Liver (tissue), 9 donors: ENCODE results near the gene LMNB1. TPM values are rescaled to one million over a fixed set of nuclear protein-coding genes. Genes with fewer than 3 reads are reported as not detected.
"Not testable (repeated sequence)": the region's sequence is repeated elsewhere in the genome, so short reads cannot be mapped to it uniquely, and the experiment has no call there.

Source experiments
- DNase-seq: peaks from one replicate; pipeline ENCODE4 v3.0.0-alpha.2; 2017; ENCODE audit warnings: low spot score
- H3K27ac ChIP-seq, 2 donors: one replicate each; pipeline ENCODE4 v1.7.0; 2013; ENCODE audit warnings: inconsistent platforms in 2 of 2, low read length in 2 of 2, control low read depth in 1 of 2, low read depth in 1 of 2, mild to moderate bottlenecking in 1 of 2
- H3K27me3 ChIP-seq, 4 donors: one replicate each; pipeline versions ENCODE4 v1.6.1 to v1.7.0; 2013; ENCODE audit warnings: low read length in 3 of 4, inconsistent platforms in 1 of 4, mild to moderate bottlenecking in 1 of 4, moderate library complexity in 1 of 4; ENCODE audit not compliant: control insufficient read depth in 4 of 4, insufficient read depth in 4 of 4
- H3K36me3 ChIP-seq, 4 donors: one replicate each; pipeline versions ENCODE4 v1.6.1 to v1.7.0; 2013; ENCODE audit warnings: low read length in 3 of 4, mild to moderate bottlenecking in 3 of 4, low read depth in 1 of 4, moderate library complexity in 1 of 4; ENCODE audit not compliant: control insufficient read depth in 4 of 4, insufficient read depth in 3 of 4
- H3K4me1 ChIP-seq, 4 donors: one replicate each; pipeline versions ENCODE4 v1.6.1 to v1.7.0; 2013; ENCODE audit warnings: low read length in 3 of 4, mild to moderate bottlenecking in 3 of 4, moderate library complexity in 1 of 4; ENCODE audit not compliant: control insufficient read depth in 4 of 4, insufficient read depth in 4 of 4
- H3K4me3 ChIP-seq, 3 donors: one replicate each; pipeline versions ENCODE4 v1.6.1 to v1.7.0; 2013; ENCODE audit warnings: low read length in 3 of 3, control low read depth in 1 of 3, low read depth in 1 of 3, mild to moderate bottlenecking in 1 of 3
- H3K9ac ChIP-seq, 2 donors: one replicate each; pipeline ENCODE4 v1.7.0; 2013; ENCODE audit warnings: low read length in 2 of 2, mild to moderate bottlenecking in 2 of 2, moderate library complexity in 2 of 2, control low read depth in 1 of 2, low read depth in 1 of 2
- H3K9me3 ChIP-seq, 4 donors: one replicate each; pipeline versions ENCODE4 v1.6.1 to v1.7.0; 2013; ENCODE audit warnings: low read length in 3 of 4; ENCODE audit not compliant: control insufficient read depth in 4 of 4
- HNF4G ChIP-seq: IDR thresholded peaks from 2 replicates; pipeline ENCODE4 v1.6.1; 2016; ENCODE audit warnings: antibody characterized with exemption
- JUND ChIP-seq, 2 donors: IDR thresholded peaks; 2 replicates each; pipeline ENCODE4 v1.6.1; 2016; ENCODE audit warnings: antibody characterized with exemption in 2 of 2
- NR2F2 ChIP-seq: IDR thresholded peaks from 2 replicates; pipeline ENCODE4 v1.6.1; 2016; ENCODE audit warnings: antibody characterized with exemption
- SP1 ChIP-seq: IDR thresholded peaks from 2 replicates; pipeline ENCODE4 v1.6.1; 2018; ENCODE audit warnings: antibody characterized with exemption, mild to moderate bottlenecking
- YY1 ChIP-seq: IDR thresholded peaks from 2 replicates; pipeline ENCODE4 v1.6.1; 2016; ENCODE audit warnings: antibody characterized with exemption, mild to moderate bottlenecking
- WGBS: extraction: QIAGEN DNeasy Blood & Tissue Kit; methylation state at CpG from one replicate; pipeline ENCODE4 v1.1.7; 2013; 5-methylcytosine and 5-hydroxymethylcytosine counted together
- polyA plus RNA-seq, 2 donors: library from polyadenylated mRNA; stranded (reverse) in 1 of 2; unstranded in 1 of 2; fragments of 200-250 nt in 1 of 2; fragments of >200 nt in 1 of 2; fragmentation: Nextera tagmentation in 1 of 2; extraction: Ambion mirVana in 1 of 2; gene quantifications; one replicate each; pipeline versions ENCODE4 v1.2.1 to v1.2.3, GENCODE V29; 2013 to 2015
- total RNA-seq, 2 donors: library from RNA; depleted of rRNA; stranded (reverse); fragments of >200 nt; gene quantifications; one replicate each; pipeline ENCODE4 v1.2.3, GENCODE V29; 2014
- TF ChIP-seq, protein P1 (sequence below): fragments of 150-350 bp; IDR thresholded peaks from 2 replicates; pipeline ENCODE4 v1.5.1; 2017; ENCODE audit warnings: improper control_type of control experiment, low read depth, low read length; ENCODE audit not compliant: missing input control
- TF ChIP-seq, protein P2 (sequence below): IDR thresholded peaks from 2 replicates; pipeline ENCODE4 v1.6.1; 2016; ENCODE audit warnings: antibody characterized with exemption, mild to moderate bottlenecking
- TF ChIP-seq, protein P3 (sequence below): IDR thresholded peaks from 2 replicates; pipeline ENCODE4 v1.6.1; 2016; ENCODE audit warnings: antibody characterized with exemption
- TF ChIP-seq, protein P4 (sequence below): IDR thresholded peaks from 2 replicates; pipeline ENCODE4 v1.6.1; 2016; ENCODE audit warnings: antibody characterized with exemption
- donor health status: healthy.
- donor health status: healthy.
- donor health status: healthy.
- donor health status: healthy.
- donor health status: healthy.

LMNB1 gene
- total and polyA plus RNA-seq, 4 donors: 0.57 to 45.7 (median 5.6) TPM

DNA sequence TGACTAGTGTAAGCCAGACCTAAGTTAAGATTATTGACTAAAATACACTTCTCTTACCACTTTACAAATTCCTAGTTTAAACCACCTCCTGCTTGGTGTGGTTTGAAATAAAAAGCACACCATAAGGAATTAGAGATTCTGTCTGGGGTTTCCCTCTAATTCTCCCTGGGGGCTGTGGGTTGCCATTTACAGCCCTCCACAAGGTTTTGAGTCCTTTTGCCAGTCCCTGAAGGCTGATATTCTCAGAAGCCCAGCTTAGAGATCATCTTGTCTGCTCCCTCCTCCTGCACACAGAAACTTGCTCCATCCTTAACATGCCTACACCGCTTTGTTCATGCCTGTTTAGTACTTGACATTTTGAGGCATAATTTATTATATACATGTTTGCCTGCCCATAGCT lies 7.2 kb upstream of the LMNB1 start:
- Histone ChIP-seq H3K27me3 (no peaks in the 10 kb centered on the region), H3K9ac (no peak overlapping the region), H3K36me3 (no peaks in the 10 kb centered on the region), H3K9me3 (no peaks in the 10 kb centered on the region), H3K4me1 (no peaks in the 10 kb centered on the region), H3K4me3 (no peak overlapping the region), H3K27ac (no peak overlapping the region)
- WGBS: 95% methylated on average over 1 of the region's 1 CpG
- TF ChIP-seq, protein P1, sequence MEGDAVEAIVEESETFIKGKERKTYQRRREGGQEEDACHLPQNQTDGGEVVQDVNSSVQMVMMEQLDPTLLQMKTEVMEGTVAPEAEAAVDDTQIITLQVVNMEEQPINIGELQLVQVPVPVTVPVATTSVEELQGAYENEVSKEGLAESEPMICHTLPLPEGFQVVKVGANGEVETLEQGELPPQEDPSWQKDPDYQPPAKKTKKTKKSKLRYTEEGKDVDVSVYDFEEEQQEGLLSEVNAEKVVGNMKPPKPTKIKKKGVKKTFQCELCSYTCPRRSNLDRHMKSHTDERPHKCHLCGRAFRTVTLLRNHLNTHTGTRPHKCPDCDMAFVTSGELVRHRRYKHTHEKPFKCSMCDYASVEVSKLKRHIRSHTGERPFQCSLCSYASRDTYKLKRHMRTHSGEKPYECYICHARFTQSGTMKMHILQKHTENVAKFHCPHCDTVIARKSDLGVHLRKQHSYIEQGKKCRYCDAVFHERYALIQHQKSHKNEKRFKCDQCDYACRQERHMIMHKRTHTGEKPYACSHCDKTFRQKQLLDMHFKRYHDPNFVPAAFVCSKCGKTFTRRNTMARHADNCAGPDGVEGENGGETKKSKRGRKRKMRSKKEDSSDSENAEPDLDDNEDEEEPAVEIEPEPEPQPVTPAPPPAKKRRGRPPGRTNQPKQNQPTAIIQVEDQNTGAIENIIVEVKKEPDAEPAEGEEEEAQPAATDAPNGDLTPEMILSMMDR: no peak
- TF ChIP-seq, protein P2, sequence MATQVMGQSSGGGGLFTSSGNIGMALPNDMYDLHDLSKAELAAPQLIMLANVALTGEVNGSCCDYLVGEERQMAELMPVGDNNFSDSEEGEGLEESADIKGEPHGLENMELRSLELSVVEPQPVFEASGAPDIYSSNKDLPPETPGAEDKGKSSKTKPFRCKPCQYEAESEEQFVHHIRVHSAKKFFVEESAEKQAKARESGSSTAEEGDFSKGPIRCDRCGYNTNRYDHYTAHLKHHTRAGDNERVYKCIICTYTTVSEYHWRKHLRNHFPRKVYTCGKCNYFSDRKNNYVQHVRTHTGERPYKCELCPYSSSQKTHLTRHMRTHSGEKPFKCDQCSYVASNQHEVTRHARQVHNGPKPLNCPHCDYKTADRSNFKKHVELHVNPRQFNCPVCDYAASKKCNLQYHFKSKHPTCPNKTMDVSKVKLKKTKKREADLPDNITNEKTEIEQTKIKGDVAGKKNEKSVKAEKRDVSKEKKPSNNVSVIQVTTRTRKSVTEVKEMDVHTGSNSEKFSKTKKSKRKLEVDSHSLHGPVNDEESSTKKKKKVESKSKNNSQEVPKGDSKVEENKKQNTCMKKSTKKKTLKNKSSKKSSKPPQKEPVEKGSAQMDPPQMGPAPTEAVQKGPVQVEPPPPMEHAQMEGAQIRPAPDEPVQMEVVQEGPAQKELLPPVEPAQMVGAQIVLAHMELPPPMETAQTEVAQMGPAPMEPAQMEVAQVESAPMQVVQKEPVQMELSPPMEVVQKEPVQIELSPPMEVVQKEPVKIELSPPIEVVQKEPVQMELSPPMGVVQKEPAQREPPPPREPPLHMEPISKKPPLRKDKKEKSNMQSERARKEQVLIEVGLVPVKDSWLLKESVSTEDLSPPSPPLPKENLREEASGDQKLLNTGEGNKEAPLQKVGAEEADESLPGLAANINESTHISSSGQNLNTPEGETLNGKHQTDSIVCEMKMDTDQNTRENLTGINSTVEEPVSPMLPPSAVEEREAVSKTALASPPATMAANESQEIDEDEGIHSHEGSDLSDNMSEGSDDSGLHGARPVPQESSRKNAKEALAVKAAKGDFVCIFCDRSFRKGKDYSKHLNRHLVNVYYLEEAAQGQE: no peak
- TF ChIP-seq NR2F2: no peak
- no peak for TF ChIP-seq SP1
- TF ChIP-seq, protein P3, sequence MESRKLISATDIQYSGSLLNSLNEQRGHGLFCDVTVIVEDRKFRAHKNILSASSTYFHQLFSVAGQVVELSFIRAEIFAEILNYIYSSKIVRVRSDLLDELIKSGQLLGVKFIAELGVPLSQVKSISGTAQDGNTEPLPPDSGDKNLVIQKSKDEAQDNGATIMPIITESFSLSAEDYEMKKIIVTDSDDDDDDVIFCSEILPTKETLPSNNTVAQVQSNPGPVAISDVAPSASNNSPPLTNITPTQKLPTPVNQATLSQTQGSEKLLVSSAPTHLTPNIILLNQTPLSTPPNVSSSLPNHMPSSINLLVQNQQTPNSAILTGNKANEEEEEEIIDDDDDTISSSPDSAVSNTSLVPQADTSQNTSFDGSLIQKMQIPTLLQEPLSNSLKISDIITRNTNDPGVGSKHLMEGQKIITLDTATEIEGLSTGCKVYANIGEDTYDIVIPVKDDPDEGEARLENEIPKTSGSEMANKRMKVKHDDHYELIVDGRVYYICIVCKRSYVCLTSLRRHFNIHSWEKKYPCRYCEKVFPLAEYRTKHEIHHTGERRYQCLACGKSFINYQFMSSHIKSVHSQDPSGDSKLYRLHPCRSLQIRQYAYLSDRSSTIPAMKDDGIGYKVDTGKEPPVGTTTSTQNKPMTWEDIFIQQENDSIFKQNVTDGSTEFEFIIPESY: no peak
- no peak for TF ChIP-seq JUND (IDR thresholded peaks at IDR 0.05)
- TF ChIP-seq YY1: no peak
- TF ChIP-seq, protein P4, sequence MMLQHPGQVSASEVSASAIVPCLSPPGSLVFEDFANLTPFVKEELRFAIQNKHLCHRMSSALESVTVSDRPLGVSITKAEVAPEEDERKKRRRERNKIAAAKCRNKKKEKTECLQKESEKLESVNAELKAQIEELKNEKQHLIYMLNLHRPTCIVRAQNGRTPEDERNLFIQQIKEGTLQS: no peak
- no peak for TF ChIP-seq HNF4G
- no peak for DNase-seq

DNA sequence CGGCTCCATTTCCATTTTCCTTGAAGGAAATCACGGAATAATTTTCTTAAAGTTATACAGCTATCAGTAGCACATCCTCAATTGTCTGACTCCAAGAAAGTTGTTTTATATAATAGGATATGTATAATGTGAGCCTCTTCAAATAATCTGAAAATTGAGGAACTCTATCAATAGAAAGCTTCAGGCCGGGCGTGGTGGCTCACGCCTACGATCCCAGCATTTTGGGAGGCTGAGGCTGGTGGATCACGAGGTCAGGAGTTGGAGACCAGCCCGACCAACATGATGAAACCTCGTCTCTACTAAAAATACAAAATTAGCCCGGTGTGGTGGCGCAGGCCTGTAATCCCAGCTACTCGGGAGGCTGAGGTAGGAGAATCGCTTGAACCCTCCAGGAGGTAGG lies 3.4 kb upstream of the LMNB1 start:
- H3K9me3 ChIP-seq, H3K36me3 ChIP-seq, H3K27me3 ChIP-seq, H3K27ac ChIP-seq, H3K4me3 ChIP-seq, DNase-seq, H3K9ac ChIP-seq: not testable (repeated sequence)
- WGBS: 94% methylated on average over 13 of the region's 13 CpGs
- H3K4me1 ChIP-seq: peaks cover 3 to 15% (median 9%) of the 10 kb centered on the region in 4 donors

DNA sequence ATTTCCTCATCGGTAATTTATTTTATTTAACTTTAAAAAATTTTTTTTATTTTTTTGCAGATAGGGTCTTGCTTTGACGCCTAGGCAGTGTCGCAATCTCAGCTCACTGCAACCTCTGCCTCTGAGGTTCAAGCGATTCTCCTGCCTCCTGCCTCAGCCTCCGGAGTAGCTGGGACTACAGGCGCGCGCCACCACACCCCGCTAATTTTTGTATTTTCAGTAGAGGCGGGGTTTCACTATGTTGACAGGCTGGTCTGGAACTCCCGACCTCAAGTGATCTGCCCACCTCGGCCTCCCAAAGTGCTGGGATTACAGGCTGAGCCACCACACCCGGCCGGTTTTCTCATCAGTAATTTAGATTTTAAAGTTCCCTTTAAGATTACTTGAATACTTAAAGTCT lies 2.3 kb upstream of the LMNB1 start:
- not testable (repeated sequence) for DNase-seq, H3K36me3 ChIP-seq, H3K4me3 ChIP-seq, H3K9ac ChIP-seq, H3K27me3 ChIP-seq, H3K27ac ChIP-seq, H3K9me3 ChIP-seq
- H3K4me1 ChIP-seq: peaks cover 3 to 21% (median 13%) of the 10 kb centered on the region in 4 donors
- 95% methylated on average over 14 of the region's 14 CpGs for WGBS
